Inferior parietal cortex (tissue), 1 donor: Measurements from ENCODE around the gene LARGE2.

Experiments used
- DNase-seq: peaks from one replicate; pipeline ENCODE4 v3.0.0-alpha.2; 2016; ENCODE audit errors: extremely low spot score

LARGE2 gene

GRCh38 chr11:45928535-45929215 is 6.2 kb downstream of the LARGE2 start:
- no peak for DNase-seq

GRCh38 chr11:45929486-45930030 is 7.1 kb downstream of the LARGE2 start:
- DNase-seq, result no peak

GRCh38 chr11:45930031-45930794 is 7.8 kb downstream of the LARGE2 start:
- DNase-seq, result no peak

- DNase-seq, result no peak
Measured at GRCh38 chr11:45930951-45931570, 8.6 kb downstream of the LARGE2 start.

GRCh38 chr11:45931739-45932138 is 9.3 kb downstream of the LARGE2 start:
- no peak for DNase-seq

GRCh38 chr11:45932217-45932616 is 9.8 kb downstream of the LARGE2 start:
- no peak for DNase-seq

GRCh38 chr11:45933131-45933831 is 10.8 kb downstream of the LARGE2 start:
- DNase-seq, result no peak

GRCh38 chr11:45933846-45934579 is 11.6 kb downstream of the LARGE2 start:
- DNase-seq, result no peak

- DNase-seq, result no peak
Measured at GRCh38 chr11:45934580-45935318, 12.3 kb downstream of the LARGE2 start.

- no peak for DNase-seq
Measured at GRCh38 chr11:45935349-45936064, 13.1 kb downstream of the LARGE2 start.

- no peak for DNase-seq
Measured at GRCh38 chr11:45936511-45937054, 14.1 kb downstream of the LARGE2 start.

GRCh38 chr11:45937916-45938315 is 15.5 kb downstream of the LARGE2 start:
- no peak for DNase-seq

GRCh38 chr11:45939836-45940235 is 17.4 kb downstream of the LARGE2 start:
- no peak for DNase-seq

- DNase-seq, result no peak
Measured at GRCh38 chr11:45941285-45941684, 18.8 kb downstream of the LARGE2 start.

GRCh38 chr11:45942381-45942780 is 19.9 kb downstream of the LARGE2 start:
- no peak for DNase-seq

GRCh38 chr11:45945397-45945999 is 23.0 kb downstream of the LARGE2 start:
- no peak for DNase-seq

- DNase-seq, result no peak
Measured at GRCh38 chr11:45947885-45948284, 25.4 kb downstream of the LARGE2 start.

GRCh38 chr11:45948356-45948755 is 25.9 kb downstream of the LARGE2 start:
- no peak for DNase-seq

- peak; percentile 20 for DNase-seq
Measured at GRCh38 chr11:45949992-45950407, 27.5 kb downstream of the LARGE2 start.
